NCI-H460 (cell line): ENCODE results near the gene NAP1L4. TPM values are rescaled to one million over a fixed set of nuclear protein-coding genes. Genes with fewer than 3 reads are reported as not detected.

Experiments used
- DNase-seq: peaks from one replicate; pipeline ENCODE4 v3.0.0-alpha.2; 2016; ENCODE audit warnings: low read depth; ENCODE audit errors: extremely low read depth
- total RNA-seq: library from RNA; depleted of rRNA; stranded (reverse); fragments of >200 nt; shearing (Covaris generic); gene quantifications from 2 replicates; pipeline ENCODE4 v1.2.3, GENCODE V29; 2014

Gene NAP1L4
- total RNA-seq, 1 experiment from 2014 or later: 69.7 TPM

- DNase-seq: no peak
These were observed 3.9 kb upstream of the NAP1L4 start for GRCh38 chr11:2995893-2996554.

DNA sequence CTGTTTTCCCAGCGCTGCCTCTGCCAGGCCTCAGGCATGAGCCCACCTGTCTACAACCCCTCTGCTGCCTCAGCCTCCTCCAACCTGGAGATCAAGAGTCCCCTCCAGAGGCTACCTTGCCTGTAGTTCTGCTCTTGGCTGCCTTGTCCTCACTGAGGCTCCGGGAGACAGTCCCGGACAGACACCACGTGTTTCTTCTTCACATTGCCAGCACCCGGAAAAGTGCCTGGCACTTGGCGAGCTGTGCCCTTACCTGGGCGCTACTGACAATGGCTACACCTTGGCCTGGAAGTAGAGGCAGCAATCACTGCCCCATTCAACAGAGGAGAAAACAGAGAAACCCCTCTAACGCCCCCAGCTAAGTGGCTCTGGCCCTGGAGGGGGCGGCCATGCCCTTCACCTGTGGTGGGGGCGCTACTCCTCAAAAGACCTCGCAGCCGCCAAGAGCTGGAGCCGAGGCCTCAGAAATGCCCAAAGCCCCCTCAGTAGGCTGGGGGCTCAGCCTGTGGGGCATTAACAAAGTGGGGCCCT lies 3.0 kb upstream of the NAP1L4 start:
- no peak for DNase-seq

DNA sequence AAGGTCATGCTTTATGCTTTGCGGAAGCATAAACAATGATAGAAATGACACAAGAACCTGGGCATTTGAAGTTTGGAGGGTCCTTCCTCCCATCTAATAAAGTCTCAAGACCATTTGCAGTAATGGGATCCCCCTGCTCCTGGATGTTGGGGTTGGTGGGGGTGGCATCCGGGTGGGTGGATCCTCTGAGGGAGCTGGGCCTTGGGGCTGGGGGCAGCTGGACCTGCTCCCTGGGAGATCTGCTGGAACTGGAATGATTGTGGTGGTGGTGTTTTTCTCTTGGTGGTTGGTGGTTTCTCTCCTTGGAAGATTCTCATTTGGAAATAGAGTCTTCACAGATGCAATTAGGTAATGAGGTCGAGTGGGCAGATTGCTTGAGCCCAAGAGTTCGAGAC lies 2.2 kb upstream of the NAP1L4 start:
- no peak for DNase-seq

GRCh38 chr11:2992997-2993325 lies 832 bp upstream of the NAP1L4 start:
- no peak for DNase-seq

DNA sequence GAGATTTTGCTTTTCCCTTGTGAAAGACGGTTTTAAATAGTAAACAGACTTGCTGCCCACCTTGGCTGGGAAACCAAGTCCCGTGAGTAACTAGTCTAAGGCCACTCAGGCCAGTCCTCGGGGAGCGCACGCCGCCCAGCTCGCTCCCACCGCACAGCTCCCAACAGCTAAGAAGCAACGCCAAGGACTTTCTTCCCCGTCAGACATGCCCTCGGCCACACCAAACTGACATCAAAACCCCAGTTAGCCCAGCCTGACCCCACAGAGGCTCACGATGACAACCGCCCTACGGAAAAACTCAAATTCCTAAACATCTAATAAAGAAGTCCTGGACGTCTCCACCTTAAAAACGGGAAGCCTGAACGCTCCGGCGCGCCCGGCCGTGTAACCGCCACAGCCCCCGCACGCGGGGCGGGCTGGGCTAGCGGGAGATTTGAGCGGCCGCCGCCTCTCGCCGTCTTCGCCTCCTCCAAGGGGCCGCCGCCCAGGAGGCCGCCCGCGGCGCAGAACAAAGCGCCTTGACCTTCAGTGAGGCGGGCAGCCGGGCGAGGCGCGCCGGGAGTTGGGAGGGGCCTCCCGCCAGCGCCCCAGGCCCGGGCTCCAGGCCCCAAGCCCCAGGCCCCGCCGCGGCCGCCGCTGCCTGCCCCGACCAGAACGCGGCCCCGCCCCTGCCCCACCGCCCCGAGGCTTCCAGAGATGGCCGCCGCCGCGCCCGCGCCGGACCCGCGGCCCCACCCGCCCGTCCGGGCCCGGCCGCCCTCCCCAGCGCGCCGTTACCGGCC lies 486 bp downstream of the NAP1L4 start:
- no peak for DNase-seq

GRCh38 chr11:2990617-2991451 lies 1.3 kb downstream of the NAP1L4 start:
- no peak for DNase-seq

DNA sequence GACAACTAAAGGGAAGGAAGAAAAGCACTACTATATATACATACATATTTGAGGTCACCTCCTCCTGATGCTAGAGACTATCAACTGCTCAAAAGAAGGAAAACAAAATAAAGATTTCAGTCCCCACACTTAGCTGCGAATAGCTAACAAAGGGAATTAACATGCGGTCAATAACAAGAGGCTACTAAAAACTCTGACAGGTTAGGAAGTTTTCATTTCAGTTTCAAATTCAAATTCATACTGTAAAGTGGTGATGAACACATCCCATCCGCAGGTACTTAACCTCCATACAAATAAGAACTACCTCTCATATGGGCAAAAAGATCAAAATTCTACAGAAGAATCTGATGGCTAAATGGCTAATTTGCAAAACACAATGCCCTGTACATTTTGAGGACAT lies 2.6 kb downstream of the NAP1L4 start:
- no peak for DNase-seq

DNA sequence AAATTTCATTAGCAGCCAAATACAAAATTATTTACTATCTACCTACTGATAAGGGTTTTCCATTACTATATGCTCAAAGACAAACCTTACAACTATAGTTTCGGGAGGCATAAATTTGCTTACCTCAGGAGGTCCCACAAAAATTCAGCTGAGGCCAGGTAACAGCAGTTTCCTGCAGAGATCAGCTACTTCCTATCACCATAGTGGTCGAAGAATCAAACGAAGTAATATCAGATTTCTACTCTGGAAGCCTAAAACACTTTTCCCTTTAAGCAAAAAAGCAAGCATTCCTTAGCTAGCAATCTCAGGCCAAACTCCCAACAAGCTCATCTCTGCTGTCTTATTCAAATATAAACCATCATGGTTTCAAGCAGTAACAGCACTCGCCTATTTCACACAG lies 3.1 kb downstream of the NAP1L4 start:
- DNase-seq: no peak

DNA sequence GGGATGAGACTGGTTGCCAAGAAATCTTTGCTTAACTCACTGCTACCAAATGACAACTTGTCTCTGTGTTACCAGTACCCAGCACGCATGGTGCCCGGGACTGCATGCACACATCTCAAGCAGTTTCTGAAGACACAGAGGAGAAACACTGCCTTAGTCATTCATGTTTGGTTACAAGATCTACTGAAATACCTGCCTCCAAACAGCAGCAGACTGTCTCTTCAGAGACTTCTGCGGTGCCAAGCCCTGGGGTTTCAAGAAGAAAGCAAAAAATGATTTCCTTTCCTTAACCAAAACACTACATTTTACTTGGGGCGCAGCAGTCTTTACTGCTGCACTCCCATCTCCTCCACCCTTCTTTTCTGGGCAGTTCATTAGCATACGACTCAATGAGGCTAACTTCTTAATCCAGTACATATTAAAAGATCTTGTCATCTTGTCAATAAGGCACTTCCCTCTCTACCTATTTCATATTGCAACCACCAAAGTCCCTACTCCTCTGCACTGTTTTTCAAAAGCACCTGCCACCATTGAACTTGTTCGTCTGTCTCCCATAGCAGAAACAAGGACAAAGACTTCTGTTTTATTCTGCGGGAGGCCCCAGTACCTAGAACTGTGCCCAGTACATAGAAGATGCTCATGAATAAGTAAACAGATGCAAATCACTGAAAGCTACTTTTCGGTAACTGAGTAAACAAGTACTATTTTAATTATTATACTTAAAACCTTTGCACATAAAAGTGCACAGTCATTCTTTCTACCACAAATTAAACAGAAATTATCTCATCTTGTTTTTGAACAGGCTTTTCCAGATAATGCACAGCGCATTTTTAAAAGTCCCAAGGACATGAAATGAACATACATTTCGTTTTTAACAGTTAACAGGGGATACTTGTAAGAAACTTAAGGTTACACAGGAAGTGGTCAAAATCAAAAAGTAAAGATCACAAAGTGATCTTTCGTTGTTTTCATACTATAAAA lies 4.0 kb downstream of the NAP1L4 start:
- DNase-seq: no peak

GRCh38 chr11:2983908-2984307 lies 8.2 kb downstream of the NAP1L4 start:
- no peak for DNase-seq

DNA sequence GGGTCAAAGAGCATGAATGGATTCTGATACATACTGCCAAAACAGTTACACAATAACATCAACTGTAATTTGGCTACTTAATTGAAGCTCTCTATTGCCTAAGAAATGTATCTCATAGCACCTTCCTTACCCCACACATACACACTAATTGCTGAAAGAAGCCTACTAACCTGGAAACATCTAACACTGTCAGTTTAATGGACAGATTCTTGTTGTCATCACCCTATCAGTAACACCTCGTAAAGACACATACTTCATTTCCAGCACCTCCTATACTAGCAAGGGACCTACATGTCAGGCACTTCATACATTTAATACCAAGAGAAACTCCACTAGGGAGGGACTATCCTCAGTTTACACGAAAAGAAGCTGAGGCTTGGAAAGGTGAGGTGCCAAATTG lies 9.9 kb downstream of the NAP1L4 start:
- DNase-seq: no peak

- DNase-seq: no peak
These were observed 11.0 kb downstream of the NAP1L4 start for GRCh38 chr11:2981130-2981529.

DNA sequence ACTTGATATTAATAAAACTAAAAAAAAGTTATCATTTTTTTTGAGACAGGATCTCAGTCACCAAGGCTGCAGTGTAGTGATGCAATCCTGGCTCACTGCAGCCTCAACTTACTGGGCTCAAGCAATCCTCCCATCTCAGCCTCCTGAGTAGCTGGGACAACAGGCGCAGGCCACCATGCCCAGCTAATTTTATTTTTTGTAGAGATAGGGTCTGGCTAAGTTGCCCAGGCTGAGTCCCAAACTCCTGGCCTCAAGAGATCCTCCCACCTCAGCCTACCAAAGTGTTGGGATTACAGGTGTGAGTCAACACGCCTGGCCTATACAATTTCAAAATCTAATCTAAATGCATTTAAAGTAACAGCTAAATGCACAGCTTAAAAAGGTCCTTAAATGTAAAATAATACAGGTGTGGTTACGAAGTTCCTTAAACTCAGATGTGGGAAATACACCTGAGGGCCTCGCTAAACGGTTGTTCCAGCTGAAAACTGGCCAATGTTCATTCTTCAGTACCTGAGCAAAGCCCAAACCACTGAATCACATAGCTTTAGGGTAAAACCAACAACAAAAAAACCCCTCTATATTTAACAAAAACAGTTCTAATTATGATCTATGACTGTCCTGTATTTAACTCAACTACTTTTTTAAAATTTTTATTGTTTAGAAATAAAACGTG lies 11.8 kb downstream of the NAP1L4 start:
- DNase-seq: no peak

- no peak for DNase-seq
These were observed 15.0 kb downstream of the NAP1L4 start for GRCh38 chr11:2977113-2977512.

GRCh38 chr11:2976294-2977063 lies 15.7 kb downstream of the NAP1L4 start:
- no peak for DNase-seq

DNA sequence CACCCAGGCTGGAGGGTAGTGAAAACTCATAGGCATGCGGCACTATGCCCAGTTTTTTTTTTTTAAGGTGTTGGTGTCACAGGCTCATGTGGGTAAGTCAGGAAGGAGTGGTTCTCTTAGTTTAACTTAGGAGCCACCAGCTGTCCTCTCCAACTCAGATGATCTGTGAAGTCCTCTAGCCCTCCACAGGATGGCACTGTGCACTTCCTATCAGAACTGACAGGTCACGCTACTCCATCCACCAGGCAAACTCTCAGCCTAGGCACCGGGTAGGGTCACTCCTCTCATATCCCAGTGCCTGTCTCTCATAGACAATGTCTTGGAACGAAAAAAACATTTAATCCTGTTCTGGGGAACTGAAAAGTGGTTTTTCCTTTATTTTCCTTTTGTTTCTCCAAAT lies 16.5 kb downstream of the NAP1L4 start:
- peak; percentile 43 for DNase-seq

DNA sequence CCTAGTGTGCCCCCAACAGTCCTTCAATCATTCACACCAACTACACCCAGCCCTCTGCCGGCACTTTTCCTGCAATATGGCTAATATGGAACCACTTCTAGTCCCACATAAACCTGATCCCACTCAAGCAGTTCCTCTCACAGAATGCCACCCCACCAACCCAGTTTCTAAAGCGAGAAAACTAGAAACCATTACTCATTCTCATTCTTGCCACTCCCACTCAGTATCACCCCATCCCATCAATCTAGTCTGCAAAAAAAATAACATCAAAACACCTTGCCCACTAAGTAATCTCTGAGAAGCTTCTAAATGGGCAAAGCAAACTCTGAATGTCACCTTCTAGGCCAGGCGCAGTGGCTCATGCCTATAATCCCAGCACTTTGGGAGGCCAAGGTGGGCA lies 17.9 kb downstream of the NAP1L4 start:
- DNase-seq: no peak

GRCh38 chr11:2968341-2968900 lies 23.7 kb downstream of the NAP1L4 start:
- no peak for DNase-seq

DNA sequence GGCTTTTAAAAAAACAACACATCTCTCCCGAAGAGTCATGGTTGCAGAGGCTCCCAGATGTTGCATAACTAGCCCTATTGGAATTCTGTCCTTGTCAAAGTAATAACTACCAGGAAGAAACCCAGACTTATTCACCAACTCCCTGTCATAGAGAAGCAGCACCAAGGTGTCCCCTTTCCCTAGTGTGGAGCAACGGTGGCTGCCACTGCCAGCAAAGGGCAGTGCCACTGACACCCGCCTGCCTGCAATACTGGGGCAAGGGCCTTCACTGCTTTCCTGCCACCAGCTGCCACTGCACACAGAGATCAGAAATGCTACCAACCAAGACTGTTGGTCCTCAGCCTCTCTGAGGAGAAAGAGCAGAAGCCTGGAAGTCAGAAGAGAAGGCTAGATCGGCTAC lies 27.3 kb downstream of the NAP1L4 start:
- DNase-seq: no peak
